ENCODE measurements around the gene CP.

DNA sequence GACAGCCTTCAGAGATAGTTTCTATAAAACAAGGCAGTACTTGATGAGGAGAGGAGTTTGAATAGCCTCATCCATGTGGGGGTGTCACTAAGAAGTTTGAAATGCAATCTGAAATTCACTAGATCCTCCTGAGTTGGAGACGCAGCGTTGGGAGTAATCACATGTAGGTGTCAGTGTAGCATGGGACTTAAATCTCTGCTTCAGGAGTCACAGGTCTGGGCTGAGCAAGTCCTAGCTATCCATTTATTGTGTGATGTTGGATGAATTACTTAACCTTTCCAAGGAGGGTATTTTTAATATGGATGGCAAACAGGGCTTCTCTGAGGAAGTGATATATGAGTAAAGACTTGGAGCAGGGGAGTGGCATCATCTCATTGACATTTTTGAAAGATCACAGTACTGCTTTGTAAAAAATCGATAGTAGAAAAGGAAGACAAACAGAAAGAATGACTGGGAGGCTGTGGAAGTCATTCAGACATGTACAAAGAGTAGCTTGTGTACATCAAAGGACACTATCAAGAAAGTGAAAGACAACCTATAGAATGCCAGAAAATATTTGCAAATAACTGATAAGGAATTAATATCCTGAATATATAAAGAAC, 17.1 kb downstream of the CP start:
- TF ChIP-seq ZFX (IDR thresholded peaks at IDR 0.05; ENCODE audit: borderline replicate concordance), result no peak
- TF ChIP-seq, protein P1, sequence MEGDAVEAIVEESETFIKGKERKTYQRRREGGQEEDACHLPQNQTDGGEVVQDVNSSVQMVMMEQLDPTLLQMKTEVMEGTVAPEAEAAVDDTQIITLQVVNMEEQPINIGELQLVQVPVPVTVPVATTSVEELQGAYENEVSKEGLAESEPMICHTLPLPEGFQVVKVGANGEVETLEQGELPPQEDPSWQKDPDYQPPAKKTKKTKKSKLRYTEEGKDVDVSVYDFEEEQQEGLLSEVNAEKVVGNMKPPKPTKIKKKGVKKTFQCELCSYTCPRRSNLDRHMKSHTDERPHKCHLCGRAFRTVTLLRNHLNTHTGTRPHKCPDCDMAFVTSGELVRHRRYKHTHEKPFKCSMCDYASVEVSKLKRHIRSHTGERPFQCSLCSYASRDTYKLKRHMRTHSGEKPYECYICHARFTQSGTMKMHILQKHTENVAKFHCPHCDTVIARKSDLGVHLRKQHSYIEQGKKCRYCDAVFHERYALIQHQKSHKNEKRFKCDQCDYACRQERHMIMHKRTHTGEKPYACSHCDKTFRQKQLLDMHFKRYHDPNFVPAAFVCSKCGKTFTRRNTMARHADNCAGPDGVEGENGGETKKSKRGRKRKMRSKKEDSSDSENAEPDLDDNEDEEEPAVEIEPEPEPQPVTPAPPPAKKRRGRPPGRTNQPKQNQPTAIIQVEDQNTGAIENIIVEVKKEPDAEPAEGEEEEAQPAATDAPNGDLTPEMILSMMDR (IDR thresholded peaks at IDR 0.05), result no peak

All from 22Rv1 (cell line).